ENCODE data around the gene PHKG1.
"Not testable (repeated sequence)": the region's sequence is repeated elsewhere in the genome, so short reads cannot be mapped to it uniquely, and the experiment has no call there.

- not testable (repeated sequence) for TF ChIP-seq POLR2AphosphoS5, POU2F2, TAF1, POLR2A, SPI1 (IDR thresholded peaks at IDR 0.05; ENCODE audit: low read depth, low read length)
These were observed 44.0 kb downstream of the PHKG1 start for GRCh38 chr7:56048763-56049162.
